ENCODE data around the gene GTF3C6.
"Not testable (repeated sequence)": the region's sequence is repeated elsewhere in the genome, so short reads cannot be mapped to it uniquely, and the experiment has no call there.

Gene GTF3C6

GRCh38 chr6:110949679-110950285, 8.7 kb upstream of the GTF3C6 start:
- no peak for DNase-seq
- Histone ChIP-seq H3K36me3 (ENCODE audit: control insufficient read depth, insufficient read depth, low read length) (no peaks in the 10 kb centered on the region), H3K27me3 (replicated peaks; ENCODE audit: control insufficient read depth, insufficient read depth, low read length, poor library complexity, severe bottlenecking) (no peaks in the 10 kb centered on the region), H3K4me3 (ENCODE audit: insufficient read depth, low read depth, low read length, poor library complexity, severe bottlenecking) (no peak overlapping the region), H3K9me3 (ENCODE audit: control insufficient read depth, low read length) (no peaks in the 10 kb centered on the region), H3K4me1 (ENCODE audit: control insufficient read depth, insufficient read depth, low read length, poor library complexity, severe bottlenecking) (no peaks in the 10 kb centered on the region), H3K27ac (ENCODE audit: insufficient read depth, low read length, poor library complexity, severe bottlenecking) (no peak overlapping the region)

DNA sequence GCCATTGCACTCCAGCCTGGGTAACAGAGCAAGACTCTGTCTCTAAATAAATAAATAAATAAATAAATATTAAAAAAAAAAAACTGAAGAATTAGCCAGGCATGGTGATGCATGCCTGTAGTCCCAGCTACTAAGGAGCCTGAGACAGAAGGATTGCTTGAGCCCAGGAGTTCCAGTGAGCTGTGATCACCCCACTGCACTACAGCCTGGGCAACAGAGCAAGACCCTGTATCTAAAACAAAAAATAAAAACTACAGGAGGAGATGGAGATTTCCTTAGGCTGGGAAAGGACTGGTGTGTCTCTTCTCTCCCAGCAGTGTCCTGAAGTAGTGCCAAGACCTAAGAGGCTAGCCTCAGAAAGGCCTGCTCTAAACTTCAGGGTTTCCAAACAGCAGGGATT, 8.1 kb upstream of the GTF3C6 start:
- Histone ChIP-seq H3K4me3 (ENCODE audit: insufficient read depth, low read depth, low read length, poor library complexity, severe bottlenecking) (no peak overlapping the region), H3K9me3 (ENCODE audit: control insufficient read depth, low read length) (no peaks in the 10 kb centered on the region), H3K4me1 (ENCODE audit: control insufficient read depth, insufficient read depth, low read length, poor library complexity, severe bottlenecking) (no peaks in the 10 kb centered on the region), H3K36me3 (ENCODE audit: control insufficient read depth, insufficient read depth, low read length) (no peaks in the 10 kb centered on the region), H3K27ac (ENCODE audit: insufficient read depth, low read length, poor library complexity, severe bottlenecking) (no peak overlapping the region), H3K27me3 (replicated peaks; ENCODE audit: control insufficient read depth, insufficient read depth, low read length, poor library complexity, severe bottlenecking) (no peaks in the 10 kb centered on the region)
- no peak for DNase-seq

GRCh38 chr6:110951008-110951407, 7.5 kb upstream of the GTF3C6 start:
- H3K4me1 ChIP-seq (ENCODE audit: control insufficient read depth, insufficient read depth, low read length, poor library complexity, severe bottlenecking), result no peaks in the 10 kb centered on the region
- no peaks in the 10 kb centered on the region for H3K9me3 ChIP-seq (ENCODE audit: control insufficient read depth, low read length)
- no peaks in the 10 kb centered on the region for H3K36me3 ChIP-seq (ENCODE audit: control insufficient read depth, insufficient read depth, low read length)
- H3K27me3 ChIP-seq (replicated peaks; ENCODE audit: control insufficient read depth, insufficient read depth, low read length, poor library complexity, severe bottlenecking), result no peaks in the 10 kb centered on the region
- no peak for DNase-seq
- no peak overlapping the region for H3K4me3 ChIP-seq (ENCODE audit: insufficient read depth, low read depth, low read length, poor library complexity, severe bottlenecking)
- no peak overlapping the region for H3K27ac ChIP-seq (ENCODE audit: insufficient read depth, low read length, poor library complexity, severe bottlenecking)

DNA sequence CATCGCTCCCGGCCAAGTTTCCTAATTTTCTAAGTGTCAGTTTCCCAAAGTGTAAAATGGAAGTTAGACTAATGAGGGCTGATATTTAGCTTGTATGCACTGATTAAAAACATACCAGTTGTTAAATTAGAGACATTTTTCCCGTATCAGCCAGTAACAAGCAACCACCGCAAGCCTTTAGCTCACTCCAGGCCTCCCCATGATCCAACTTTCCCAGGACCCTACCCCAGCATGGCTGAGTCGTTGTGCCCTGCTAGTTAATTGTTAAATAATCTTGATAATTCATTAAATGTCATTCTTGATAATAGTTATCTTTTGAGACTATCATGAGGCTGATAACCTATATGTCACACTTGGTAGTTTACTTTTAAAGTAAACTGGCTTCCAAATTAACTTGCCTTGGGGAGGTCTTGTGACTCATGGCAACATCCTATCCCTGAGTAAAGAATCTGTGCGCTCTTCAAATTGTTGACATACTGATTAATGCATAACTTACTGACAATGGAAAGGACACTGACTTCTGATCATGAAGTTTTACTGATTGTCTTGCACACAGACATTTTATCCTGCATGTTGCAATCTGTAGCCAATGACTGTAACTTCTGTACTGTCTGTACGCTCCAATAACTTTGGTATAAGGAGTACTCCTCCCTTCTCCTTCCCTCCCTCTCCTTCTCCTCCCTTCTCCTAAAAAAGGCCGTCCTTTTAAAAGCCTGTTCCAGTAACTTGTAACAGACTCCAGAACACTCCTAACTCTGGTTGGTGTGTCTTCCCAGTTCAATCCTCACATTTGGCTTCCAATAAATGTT, 6.3 kb upstream of the GTF3C6 start:
- H3K4me3 ChIP-seq (ENCODE audit: insufficient read depth, low read depth, low read length, poor library complexity, severe bottlenecking), result no peak overlapping the region
- H3K4me1 ChIP-seq (ENCODE audit: control insufficient read depth, insufficient read depth, low read length, poor library complexity, severe bottlenecking), result no peaks in the 10 kb centered on the region
- H3K36me3 ChIP-seq (ENCODE audit: control insufficient read depth, insufficient read depth, low read length), result no peaks in the 10 kb centered on the region
- no peak overlapping the region for H3K27ac ChIP-seq (ENCODE audit: insufficient read depth, low read length, poor library complexity, severe bottlenecking)
- H3K27me3 ChIP-seq (replicated peaks; ENCODE audit: control insufficient read depth, insufficient read depth, low read length, poor library complexity, severe bottlenecking), result no peaks in the 10 kb centered on the region
- no peaks in the 10 kb centered on the region for H3K9me3 ChIP-seq (ENCODE audit: control insufficient read depth, low read length)
- DNase-seq, result no peak

GRCh38 chr6:110953633-110954303, 4.7 kb upstream of the GTF3C6 start:
- Histone ChIP-seq H3K36me3 (ENCODE audit: control insufficient read depth, insufficient read depth, low read length) (no peaks in the 10 kb centered on the region), H3K4me1 (ENCODE audit: control insufficient read depth, insufficient read depth, low read length, poor library complexity, severe bottlenecking) (peaks cover 7% of the 10 kb centered on the region), H3K27me3 (replicated peaks; ENCODE audit: control insufficient read depth, insufficient read depth, low read length, poor library complexity, severe bottlenecking) (no peaks in the 10 kb centered on the region), H3K9me3 (ENCODE audit: control insufficient read depth, low read length) (no peaks in the 10 kb centered on the region), H3K27ac (ENCODE audit: insufficient read depth, low read length, poor library complexity, severe bottlenecking) (no peak overlapping the region), H3K4me3 (ENCODE audit: insufficient read depth, low read depth, low read length, poor library complexity, severe bottlenecking) (no peak overlapping the region)
- DNase-seq, result no peak

- Histone ChIP-seq H3K27ac (ENCODE audit: insufficient read depth, low read length, poor library complexity, severe bottlenecking) (no peak overlapping the region), H3K9me3 (ENCODE audit: control insufficient read depth, low read length) (no peaks in the 10 kb centered on the region), H3K4me3 (ENCODE audit: insufficient read depth, low read depth, low read length, poor library complexity, severe bottlenecking) (no peak overlapping the region), H3K36me3 (ENCODE audit: control insufficient read depth, insufficient read depth, low read length) (peaks cover 17% of the 10 kb centered on the region), H3K27me3 (replicated peaks; ENCODE audit: control insufficient read depth, insufficient read depth, low read length, poor library complexity, severe bottlenecking) (no peaks in the 10 kb centered on the region), H3K4me1 (ENCODE audit: control insufficient read depth, insufficient read depth, low read length, poor library complexity, severe bottlenecking) (peaks cover 7% of the 10 kb centered on the region)
- DNase-seq, result no peak
Measured at GRCh38 chr6:110960014-110960390, 1.5 kb downstream of the GTF3C6 start.

GRCh38 chr6:110962636-110963035, 4.1 kb downstream of the GTF3C6 start:
- not testable (repeated sequence) for H3K27me3 ChIP-seq (replicated peaks; ENCODE audit: control insufficient read depth, insufficient read depth, low read length, poor library complexity, severe bottlenecking); H3K9me3 ChIP-seq (ENCODE audit: control insufficient read depth, low read length); H3K4me3 ChIP-seq (ENCODE audit: insufficient read depth, low read depth, low read length, poor library complexity, severe bottlenecking); H3K27ac ChIP-seq (ENCODE audit: insufficient read depth, low read length, poor library complexity, severe bottlenecking); H3K4me1 ChIP-seq (ENCODE audit: control insufficient read depth, insufficient read depth, low read length, poor library complexity, severe bottlenecking); DNase-seq
- peaks cover 25% of the 10 kb centered on the region for H3K36me3 ChIP-seq (ENCODE audit: control insufficient read depth, insufficient read depth, low read length)

- DNase-seq, result no peak
- Histone ChIP-seq H3K36me3 (ENCODE audit: control insufficient read depth, insufficient read depth, low read length) (peaks cover 29% of the 10 kb centered on the region), H3K4me3 (ENCODE audit: insufficient read depth, low read depth, low read length, poor library complexity, severe bottlenecking) (no peak overlapping the region), H3K9me3 (ENCODE audit: control insufficient read depth, low read length) (no peaks in the 10 kb centered on the region), H3K27me3 (replicated peaks; ENCODE audit: control insufficient read depth, insufficient read depth, low read length, poor library complexity, severe bottlenecking) (no peaks in the 10 kb centered on the region), H3K4me1 (ENCODE audit: control insufficient read depth, insufficient read depth, low read length, poor library complexity, severe bottlenecking) (no peaks in the 10 kb centered on the region), H3K27ac (ENCODE audit: insufficient read depth, low read length, poor library complexity, severe bottlenecking) (no peak overlapping the region)
Measured at GRCh38 chr6:110965629-110966229, 7.2 kb downstream of the GTF3C6 start.

GRCh38 chr6:110968661-110969060, 10.2 kb downstream of the GTF3C6 start:
- not testable (repeated sequence) for DNase-seq; H3K27me3 ChIP-seq (replicated peaks; ENCODE audit: control insufficient read depth, insufficient read depth, low read length, poor library complexity, severe bottlenecking); H3K4me3 ChIP-seq (ENCODE audit: insufficient read depth, low read depth, low read length, poor library complexity, severe bottlenecking); H3K27ac ChIP-seq (ENCODE audit: insufficient read depth, low read length, poor library complexity, severe bottlenecking); H3K9me3 ChIP-seq (ENCODE audit: control insufficient read depth, low read length); H3K4me1 ChIP-seq (ENCODE audit: control insufficient read depth, insufficient read depth, low read length, poor library complexity, severe bottlenecking)
- peaks cover 12% of the 10 kb centered on the region for H3K36me3 ChIP-seq (ENCODE audit: control insufficient read depth, insufficient read depth, low read length)

GRCh38 chr6:110971468-110971867, 13.0 kb downstream of the GTF3C6 start:
- Histone ChIP-seq H3K9me3 (ENCODE audit: control insufficient read depth, low read length) (no peaks in the 10 kb centered on the region), H3K27ac (ENCODE audit: insufficient read depth, low read length, poor library complexity, severe bottlenecking) (no peak overlapping the region), H3K4me3 (ENCODE audit: insufficient read depth, low read depth, low read length, poor library complexity, severe bottlenecking) (no peak overlapping the region), H3K4me1 (ENCODE audit: control insufficient read depth, insufficient read depth, low read length, poor library complexity, severe bottlenecking) (no peaks in the 10 kb centered on the region), H3K27me3 (replicated peaks; ENCODE audit: control insufficient read depth, insufficient read depth, low read length, poor library complexity, severe bottlenecking) (no peaks in the 10 kb centered on the region), H3K36me3 (ENCODE audit: control insufficient read depth, insufficient read depth, low read length) (peaks cover 5% of the 10 kb centered on the region)
- no peak for DNase-seq

All from effector memory CD4-positive, alpha-beta T cell (primary cell).